ENCODE measurements around the gene SFTPB. TPM values are rescaled to one million over a fixed set of nuclear protein-coding genes. Genes with fewer than 3 reads are reported as not detected.
A peak's percentile ranks its signal among the peaks of the same experiment; 100 is the strongest.

SFTPB gene
- total RNA-seq, 1 experiment from 2014 or later, result 7.6 TPM

DNA sequence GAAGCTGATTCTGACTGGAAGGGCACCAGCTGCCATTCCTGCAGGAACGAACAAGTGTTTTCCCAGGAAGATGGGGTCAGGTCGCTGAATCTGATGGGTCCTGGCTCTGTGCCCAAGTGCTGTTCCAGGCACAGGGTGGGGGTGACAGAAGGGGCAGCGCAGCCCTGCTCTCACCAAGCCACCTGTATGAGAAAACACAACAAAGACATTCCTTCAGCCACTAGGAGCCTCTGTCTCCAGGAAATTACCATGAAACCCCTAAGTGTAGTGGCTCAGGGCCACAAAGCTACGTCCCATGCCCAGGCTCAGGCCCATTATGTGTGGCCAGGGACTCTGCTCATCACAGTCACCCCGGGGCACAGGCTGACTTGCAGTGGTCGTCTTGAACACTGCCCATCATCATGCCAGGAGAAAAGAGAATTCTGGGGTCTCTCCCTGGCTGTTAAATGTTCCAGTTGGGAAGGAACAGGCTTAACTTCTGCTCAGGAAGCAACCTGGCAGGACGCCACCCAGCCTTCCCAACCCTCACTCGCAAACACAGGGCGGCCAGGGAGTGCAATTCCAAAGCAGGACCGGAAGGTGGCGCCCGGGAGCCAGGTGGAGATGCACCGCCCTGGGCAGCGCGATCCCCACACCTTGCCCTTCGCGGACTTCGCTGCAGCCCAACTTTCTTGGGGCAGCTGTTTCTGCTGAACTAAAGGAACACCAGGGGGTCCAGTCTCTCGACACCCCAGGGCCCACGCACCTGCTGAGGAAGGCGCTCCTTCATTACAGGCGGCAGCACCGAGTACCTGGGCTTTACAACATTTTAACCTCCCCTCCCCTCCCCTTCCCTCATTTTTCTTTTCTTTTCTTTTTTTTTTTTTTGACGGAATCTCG, 11.0 kb upstream of the SFTPB start (continued):
- TF ChIP-seq, protein P1, sequence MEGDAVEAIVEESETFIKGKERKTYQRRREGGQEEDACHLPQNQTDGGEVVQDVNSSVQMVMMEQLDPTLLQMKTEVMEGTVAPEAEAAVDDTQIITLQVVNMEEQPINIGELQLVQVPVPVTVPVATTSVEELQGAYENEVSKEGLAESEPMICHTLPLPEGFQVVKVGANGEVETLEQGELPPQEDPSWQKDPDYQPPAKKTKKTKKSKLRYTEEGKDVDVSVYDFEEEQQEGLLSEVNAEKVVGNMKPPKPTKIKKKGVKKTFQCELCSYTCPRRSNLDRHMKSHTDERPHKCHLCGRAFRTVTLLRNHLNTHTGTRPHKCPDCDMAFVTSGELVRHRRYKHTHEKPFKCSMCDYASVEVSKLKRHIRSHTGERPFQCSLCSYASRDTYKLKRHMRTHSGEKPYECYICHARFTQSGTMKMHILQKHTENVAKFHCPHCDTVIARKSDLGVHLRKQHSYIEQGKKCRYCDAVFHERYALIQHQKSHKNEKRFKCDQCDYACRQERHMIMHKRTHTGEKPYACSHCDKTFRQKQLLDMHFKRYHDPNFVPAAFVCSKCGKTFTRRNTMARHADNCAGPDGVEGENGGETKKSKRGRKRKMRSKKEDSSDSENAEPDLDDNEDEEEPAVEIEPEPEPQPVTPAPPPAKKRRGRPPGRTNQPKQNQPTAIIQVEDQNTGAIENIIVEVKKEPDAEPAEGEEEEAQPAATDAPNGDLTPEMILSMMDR (IDR thresholded peaks at IDR 0.05), result peak; percentile 96
- TF ChIP-seq, protein P2, sequence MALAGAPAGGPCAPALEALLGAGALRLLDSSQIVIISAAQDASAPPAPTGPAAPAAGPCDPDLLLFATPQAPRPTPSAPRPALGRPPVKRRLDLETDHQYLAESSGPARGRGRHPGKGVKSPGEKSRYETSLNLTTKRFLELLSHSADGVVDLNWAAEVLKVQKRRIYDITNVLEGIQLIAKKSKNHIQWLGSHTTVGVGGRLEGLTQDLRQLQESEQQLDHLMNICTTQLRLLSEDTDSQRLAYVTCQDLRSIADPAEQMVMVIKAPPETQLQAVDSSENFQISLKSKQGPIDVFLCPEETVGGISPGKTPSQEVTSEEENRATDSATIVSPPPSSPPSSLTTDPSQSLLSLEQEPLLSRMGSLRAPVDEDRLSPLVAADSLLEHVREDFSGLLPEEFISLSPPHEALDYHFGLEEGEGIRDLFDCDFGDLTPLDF (CRISPR knock-in tag; IDR thresholded peaks at IDR 0.05), result no peak
- TF ChIP-seq ZNF423 (CRISPR knock-in tag; IDR thresholded peaks at IDR 0.05) (peak; percentile 78), ELF4 (CRISPR knock-in tag; IDR thresholded peaks at IDR 0.05; ENCODE audit: low read depth) (no peak), CBFB (CRISPR knock-in tag; IDR thresholded peaks at IDR 0.05; ENCODE audit: low read depth) (no peak), SOX15 (CRISPR knock-in tag; IDR thresholded peaks at IDR 0.05) (no peak), CREM (CRISPR knock-in tag; IDR thresholded peaks at IDR 0.05) (no peak), ZNF219 (CRISPR knock-in tag; IDR thresholded peaks at IDR 0.05; ENCODE audit: borderline replicate concordance) (no peak), CREB1 (CRISPR knock-in tag; IDR thresholded peaks at IDR 0.05) (no peak), ZNF121 (CRISPR knock-in tag; IDR thresholded peaks at IDR 0.05) (peak; percentile 100), ZNF317 (CRISPR knock-in tag; IDR thresholded peaks at IDR 0.05; ENCODE audit: borderline replicate concordance, low read depth) (no peak), EMX1 (CRISPR knock-in tag; IDR thresholded peaks at IDR 0.05) (no peak), KAT7 (CRISPR knock-in tag; IDR thresholded peaks at IDR 0.05; ENCODE audit: borderline replicate concordance) (no peak)
- TF ChIP-seq, protein P3, sequence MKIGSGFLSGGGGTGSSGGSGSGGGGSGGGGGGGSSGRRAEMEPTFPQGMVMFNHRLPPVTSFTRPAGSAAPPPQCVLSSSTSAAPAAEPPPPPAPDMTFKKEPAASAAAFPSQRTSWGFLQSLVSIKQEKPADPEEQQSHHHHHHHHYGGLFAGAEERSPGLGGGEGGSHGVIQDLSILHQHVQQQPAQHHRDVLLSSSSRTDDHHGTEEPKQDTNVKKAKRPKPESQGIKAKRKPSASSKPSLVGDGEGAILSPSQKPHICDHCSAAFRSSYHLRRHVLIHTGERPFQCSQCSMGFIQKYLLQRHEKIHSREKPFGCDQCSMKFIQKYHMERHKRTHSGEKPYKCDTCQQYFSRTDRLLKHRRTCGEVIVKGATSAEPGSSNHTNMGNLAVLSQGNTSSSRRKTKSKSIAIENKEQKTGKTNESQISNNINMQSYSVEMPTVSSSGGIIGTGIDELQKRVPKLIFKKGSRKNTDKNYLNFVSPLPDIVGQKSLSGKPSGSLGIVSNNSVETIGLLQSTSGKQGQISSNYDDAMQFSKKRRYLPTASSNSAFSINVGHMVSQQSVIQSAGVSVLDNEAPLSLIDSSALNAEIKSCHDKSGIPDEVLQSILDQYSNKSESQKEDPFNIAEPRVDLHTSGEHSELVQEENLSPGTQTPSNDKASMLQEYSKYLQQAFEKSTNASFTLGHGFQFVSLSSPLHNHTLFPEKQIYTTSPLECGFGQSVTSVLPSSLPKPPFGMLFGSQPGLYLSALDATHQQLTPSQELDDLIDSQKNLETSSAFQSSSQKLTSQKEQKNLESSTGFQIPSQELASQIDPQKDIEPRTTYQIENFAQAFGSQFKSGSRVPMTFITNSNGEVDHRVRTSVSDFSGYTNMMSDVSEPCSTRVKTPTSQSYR (CRISPR knock-in tag; IDR thresholded peaks at IDR 0.05), result no peak
- TF ChIP-seq, protein P4, sequence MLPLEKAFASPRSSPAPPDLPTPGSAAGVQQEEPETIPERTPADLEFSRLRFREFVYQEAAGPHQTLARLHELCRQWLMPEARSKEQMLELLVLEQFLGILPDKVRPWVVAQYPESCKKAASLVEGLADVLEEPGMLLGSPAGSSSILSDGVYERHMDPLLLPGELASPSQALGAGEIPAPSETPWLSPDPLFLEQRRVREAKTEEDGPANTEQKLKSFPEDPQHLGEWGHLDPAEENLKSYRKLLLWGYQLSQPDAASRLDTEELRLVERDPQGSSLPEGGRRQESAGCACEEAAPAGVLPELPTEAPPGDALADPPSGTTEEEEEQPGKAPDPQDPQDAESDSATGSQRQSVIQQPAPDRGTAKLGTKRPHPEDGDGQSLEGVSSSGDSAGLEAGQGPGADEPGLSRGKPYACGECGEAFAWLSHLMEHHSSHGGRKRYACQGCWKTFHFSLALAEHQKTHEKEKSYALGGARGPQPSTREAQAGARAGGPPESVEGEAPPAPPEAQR (CRISPR knock-in tag; IDR thresholded peaks at IDR 0.05), result no peak
- TF ChIP-seq, protein P5, sequence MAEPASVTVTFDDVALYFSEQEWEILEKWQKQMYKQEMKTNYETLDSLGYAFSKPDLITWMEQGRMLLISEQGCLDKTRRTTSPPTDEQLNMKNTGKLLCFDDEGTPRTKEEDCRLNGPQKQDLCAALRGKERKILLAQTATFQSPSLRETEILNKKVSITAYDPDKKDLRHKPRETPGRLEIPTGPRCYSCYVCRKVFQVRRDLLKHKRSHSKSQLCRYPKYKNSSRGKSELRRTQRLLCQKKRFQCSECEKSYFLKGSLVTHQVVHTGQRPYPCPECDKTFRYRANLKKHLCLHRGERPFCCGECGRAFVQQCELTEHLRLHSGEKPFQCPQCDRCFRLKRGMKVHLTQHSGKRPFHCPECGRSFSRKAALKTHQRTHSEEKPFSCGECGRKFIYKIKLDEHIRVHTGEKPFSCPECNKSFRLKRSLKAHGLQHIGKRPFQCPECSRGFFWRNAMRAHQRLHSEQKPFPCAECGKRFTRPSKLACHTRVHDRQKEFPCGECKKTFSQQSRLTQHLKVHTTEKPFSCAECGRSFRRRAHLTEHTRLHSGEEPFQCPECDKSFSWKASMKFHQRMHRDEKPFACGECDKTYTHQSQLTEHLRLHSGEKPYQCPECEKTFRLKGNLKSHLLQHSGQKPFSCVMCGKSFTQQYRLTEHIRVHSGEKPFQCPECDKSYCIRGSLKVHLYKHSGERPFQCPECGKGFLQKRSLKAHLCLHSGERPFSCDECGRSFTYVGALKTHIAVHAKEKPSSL (CRISPR knock-in tag; conservative IDR thresholded peaks at IDR 0.05), result no peak

DNA sequence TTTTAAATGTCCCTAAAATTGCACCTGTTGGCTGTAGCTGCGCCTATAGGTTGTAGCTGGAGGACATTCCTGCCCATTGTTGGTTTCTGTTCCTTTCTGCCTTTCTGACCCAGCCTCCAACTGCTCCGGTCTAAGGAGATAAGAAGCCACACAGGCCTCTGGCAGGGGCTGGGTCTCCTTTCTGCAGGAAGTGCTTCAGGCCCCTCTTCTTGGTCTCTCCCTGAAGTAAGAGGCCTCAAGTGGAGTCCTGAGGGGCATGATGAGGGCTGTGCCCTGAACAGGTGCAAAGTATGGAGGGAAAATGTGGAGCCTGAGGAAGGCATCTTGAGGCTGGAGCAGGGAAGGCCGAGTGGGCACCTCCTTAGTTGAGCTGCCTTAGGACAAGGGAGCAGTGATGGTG, 10.4 kb upstream of the SFTPB start:
- ChIA-PET POLR2A (no interaction called here), CTCF (interaction anchor here (0.5 to 4.3 kb wide), 25 partner anchors 7 to 410 kb away, joined by 3 to 42 read pairs (median 5); partner anchors contain the start of gene GNLY)
- Mint-ChIP-seq H3K27me3 (ENCODE audit: low read depth) (peaks cover 5% of the 10 kb centered on the region), H3K4me1 (peaks cover 18% of the 10 kb centered on the region), H3K9me3 (peaks cover 4% of the 10 kb centered on the region; the same call in 1 of the 2 replicates), H3K4me3 (no peak overlapping the region), H3K27ac (no peak overlapping the region), H3K36me3 (no peaks in the 10 kb centered on the region)
- ATAC-seq (no peak), DNase-seq (ENCODE audit: low spot score) (no peak)
- TF ChIP-seq, protein P6, sequence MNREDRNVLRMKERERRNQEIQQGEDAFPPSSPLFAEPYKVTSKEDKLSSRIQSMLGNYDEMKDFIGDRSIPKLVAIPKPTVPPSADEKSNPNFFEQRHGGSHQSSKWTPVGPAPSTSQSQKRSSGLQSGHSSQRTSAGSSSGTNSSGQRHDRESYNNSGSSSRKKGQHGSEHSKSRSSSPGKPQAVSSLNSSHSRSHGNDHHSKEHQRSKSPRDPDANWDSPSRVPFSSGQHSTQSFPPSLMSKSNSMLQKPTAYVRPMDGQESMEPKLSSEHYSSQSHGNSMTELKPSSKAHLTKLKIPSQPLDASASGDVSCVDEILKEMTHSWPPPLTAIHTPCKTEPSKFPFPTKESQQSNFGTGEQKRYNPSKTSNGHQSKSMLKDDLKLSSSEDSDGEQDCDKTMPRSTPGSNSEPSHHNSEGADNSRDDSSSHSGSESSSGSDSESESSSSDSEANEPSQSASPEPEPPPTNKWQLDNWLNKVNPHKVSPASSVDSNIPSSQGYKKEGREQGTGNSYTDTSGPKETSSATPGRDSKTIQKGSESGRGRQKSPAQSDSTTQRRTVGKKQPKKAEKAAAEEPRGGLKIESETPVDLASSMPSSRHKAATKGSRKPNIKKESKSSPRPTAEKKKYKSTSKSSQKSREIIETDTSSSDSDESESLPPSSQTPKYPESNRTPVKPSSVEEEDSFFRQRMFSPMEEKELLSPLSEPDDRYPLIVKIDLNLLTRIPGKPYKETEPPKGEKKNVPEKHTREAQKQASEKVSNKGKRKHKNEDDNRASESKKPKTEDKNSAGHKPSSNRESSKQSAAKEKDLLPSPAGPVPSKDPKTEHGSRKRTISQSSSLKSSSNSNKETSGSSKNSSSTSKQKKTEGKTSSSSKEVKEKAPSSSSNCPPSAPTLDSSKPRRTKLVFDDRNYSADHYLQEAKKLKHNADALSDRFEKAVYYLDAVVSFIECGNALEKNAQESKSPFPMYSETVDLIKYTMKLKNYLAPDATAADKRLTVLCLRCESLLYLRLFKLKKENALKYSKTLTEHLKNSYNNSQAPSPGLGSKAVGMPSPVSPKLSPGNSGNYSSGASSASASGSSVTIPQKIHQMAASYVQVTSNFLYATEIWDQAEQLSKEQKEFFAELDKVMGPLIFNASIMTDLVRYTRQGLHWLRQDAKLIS (CRISPR knock-in tag; IDR thresholded peaks at IDR 0.05; ENCODE audit: borderline replicate concordance), result no peak
- TF ChIP-seq ZBTB21 (CRISPR knock-in tag; IDR thresholded peaks at IDR 0.05; ENCODE audit: borderline replicate concordance), result no peak
- TF ChIP-seq, protein P7, sequence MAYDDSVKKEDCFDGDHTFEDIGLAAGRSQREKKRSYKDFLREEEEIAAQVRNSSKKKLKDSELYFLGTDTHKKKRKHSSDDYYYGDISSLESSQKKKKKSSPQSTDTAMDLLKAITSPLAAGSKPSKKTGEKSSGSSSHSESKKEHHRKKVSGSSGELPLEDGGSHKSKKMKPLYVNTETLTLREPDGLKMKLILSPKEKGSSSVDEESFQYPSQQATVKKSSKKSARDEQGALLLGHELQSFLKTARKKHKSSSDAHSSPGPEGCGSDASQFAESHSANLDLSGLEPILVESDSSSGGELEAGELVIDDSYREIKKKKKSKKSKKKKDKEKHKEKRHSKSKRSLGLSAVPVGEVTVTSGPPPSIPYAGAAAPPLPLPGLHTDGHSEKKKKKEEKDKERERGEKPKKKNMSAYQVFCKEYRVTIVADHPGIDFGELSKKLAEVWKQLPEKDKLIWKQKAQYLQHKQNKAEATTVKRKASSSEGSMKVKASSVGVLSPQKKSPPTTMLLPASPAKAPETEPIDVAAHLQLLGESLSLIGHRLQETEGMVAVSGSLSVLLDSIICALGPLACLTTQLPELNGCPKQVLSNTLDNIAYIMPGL (CRISPR knock-in tag; IDR thresholded peaks at IDR 0.05), result no peak
- TF ChIP-seq TP53 (CRISPR knock-in tag; IDR thresholded peaks at IDR 0.05), result no peak
